H1 (cell line): ENCODE results near the gene SLC30A10. TPM values are rescaled to one million over a fixed set of nuclear protein-coding genes. Genes with fewer than 3 reads are reported as not detected.

Experiments used
- CTCF ChIA-PET: fragments of 300-600 bp; sonication (Branson Sonifier 250); formaldehyde crosslinking; loops from one replicate; lab custom pipeline; 2021; ENCODE audit not compliant: partially characterized antibody; lab: Charles Lee
- POLR2A ChIA-PET: fragments of 300-600 bp; sonication (Branson Sonifier 250); formaldehyde crosslinking; loops from one replicate; lab custom pipeline; 2021; ENCODE audit warnings: inconsistent platforms; ENCODE audit not compliant: partially characterized antibody; lab: Charles Lee
- DNase-seq, 2 experiments: peaks; one replicate each; pipeline versions ENCODE4 v3.0.0 to v3.0.0-alpha.2; 2010 to 2022; ENCODE audit warnings: low spot score in 2 of 2, low read depth in 1 of 2, mixed read lengths in 1 of 2
- FAIRE-seq: peaks from 2 replicates; lab custom pipeline; 2011; peaks lifted over from hg19 to GRCh38; lab: Jason Lieb, UNC
- H2AFZ ChIP-seq: 2 replicates; pipeline ENCODE4 v1.8.1; 2012; ENCODE audit warnings: low read length, inconsistent platforms
- H2AK5ac ChIP-seq: 2 replicates; pipeline ENCODE4 v1.6.1; 2013; ENCODE audit warnings: low read depth, low read length
- H2BK120ac ChIP-seq: replicated peaks from 2 replicates; pipeline ENCODE3; 2013; ENCODE audit warnings: low read depth, low read length, inconsistent platforms
- H2BK12ac ChIP-seq: 2 replicates; pipeline ENCODE4 v1.6.1; 2013; ENCODE audit warnings: low read depth, low read length
- H2BK15ac ChIP-seq: 2 replicates; pipeline ENCODE4 v1.6.1; 2013; ENCODE audit warnings: low read length
- H2BK20ac ChIP-seq: 2 replicates; pipeline ENCODE4 v1.6.1; 2013; ENCODE audit warnings: low read length
- H2BK5ac ChIP-seq: 2 replicates; pipeline ENCODE4 v1.6.1; 2013; ENCODE audit warnings: low read depth, low read length
- H3K14ac ChIP-seq: 2 replicates; pipeline ENCODE4 v1.6.1; 2013; ENCODE audit warnings: inconsistent platforms; ENCODE audit not compliant: insufficient read length
- H3K18ac ChIP-seq: 2 replicates; pipeline ENCODE4 v1.6.1; 2013; ENCODE audit warnings: low read length; ENCODE audit errors: extremely low read depth
- H3K23ac ChIP-seq: 2 replicates; pipeline ENCODE4 v1.6.1; 2013; ENCODE audit warnings: inconsistent platforms; ENCODE audit not compliant: insufficient read length
- H3K23me2 ChIP-seq: 2 replicates; pipeline ENCODE4 v1.6.1; 2013; ENCODE audit warnings: low read depth, low read length
- H3K27ac ChIP-seq: 2 replicates; pipeline ENCODE4 v1.6.1; 2011; ENCODE audit warnings: low read depth, low read length, inconsistent platforms
- H3K27me3 ChIP-seq, 4 experiments: replicated peaks in 1 of 4; 1 replicate in 1 of 4; 2 replicates in 3 of 4; pipeline versions ENCODE4 v1.6.1 to v1.8.1; 2011 to 2013; ENCODE audit warnings: low read length in 3 of 4, mild to moderate bottlenecking in 3 of 4, inconsistent platforms in 2 of 4, mixed read lengths in 2 of 4, moderate library complexity in 1 of 4; ENCODE audit not compliant: control insufficient read depth in 3 of 4, insufficient read depth in 3 of 4; ENCODE audit errors: extremely low read depth in 1 of 4
- H3K36me3 ChIP-seq, 4 experiments: 2 replicates each; pipeline versions ENCODE4 v1.6.1 to v1.8.1; 2011 to 2013; ENCODE audit warnings: mild to moderate bottlenecking in 4 of 4, low read length in 3 of 4, moderate library complexity in 2 of 4, control low read depth in 1 of 4, inconsistent platforms in 1 of 4; ENCODE audit not compliant: insufficient read depth in 4 of 4, control insufficient read depth in 2 of 4
- H3K4ac ChIP-seq: replicated peaks from 2 replicates; pipeline ENCODE3; 2013; ENCODE audit warnings: low read length, low read depth, mixed read lengths, inconsistent platforms; ENCODE audit not compliant: insufficient read length
- H3K4me1 ChIP-seq, 4 experiments: replicated peaks in 1 of 4; 1 replicate in 1 of 4; 2 replicates in 3 of 4; pipeline versions ENCODE4 v1.6.1 to v1.8.1; 2011 to 2013; ENCODE audit warnings: low read length in 3 of 4, inconsistent platforms in 2 of 4, mixed read lengths in 1 of 4; ENCODE audit not compliant: insufficient read depth in 4 of 4, control insufficient read depth in 3 of 4
- H3K4me2 ChIP-seq, 2 experiments: 2 replicates each; pipeline versions ENCODE4 v1.6.1 to v1.8.1; 2011 to 2013; ENCODE audit warnings: low read depth in 2 of 2, low read length in 2 of 2, control low read depth in 1 of 2, inconsistent platforms in 1 of 2, mild to moderate bottlenecking in 1 of 2; ENCODE audit not compliant: insufficient read depth in 1 of 2
- H3K4me3 ChIP-seq, 4 experiments: fragments of 200-600, 300-600 bp in 1 of 4; sonication (generic), shearing (Covaris generic), sonication (Bioruptor Twin) in 1 of 4; 2 replicates each; pipeline versions ENCODE4 v1.5.1 to v1.8.1; 2011 to 2016; ENCODE audit warnings: low read length in 4 of 4, low read depth in 3 of 4, control low read depth in 2 of 4, inconsistent platforms in 2 of 4, mild to moderate bottlenecking in 2 of 4, mixed read lengths in 1 of 4, moderate library complexity in 1 of 4; ENCODE audit not compliant: insufficient read depth in 2 of 4; ENCODE audit errors: extremely low read depth in 1 of 4
- H3K56ac ChIP-seq: replicated peaks from 2 replicates; pipeline ENCODE3; 2013; ENCODE audit warnings: low read depth, mild to moderate bottlenecking, mixed read lengths, low read length, inconsistent platforms; ENCODE audit not compliant: insufficient read length
- H3K79me1 ChIP-seq: 2 replicates; pipeline ENCODE4 v1.6.1; 2013; ENCODE audit warnings: low read depth, low read length, control low read depth
- H3K79me2 ChIP-seq, 2 experiments: 2 replicates each; pipeline versions ENCODE4 v1.6.1 to v1.8.1; 2012 to 2013; ENCODE audit warnings: low read length in 2 of 2, mild to moderate bottlenecking in 2 of 2, inconsistent platforms in 1 of 2; ENCODE audit not compliant: insufficient read depth in 2 of 2, control insufficient read depth in 1 of 2
- H3K9ac ChIP-seq, 4 experiments: replicated peaks in 1 of 4; 1 replicate in 1 of 4; 2 replicates in 3 of 4; pipeline versions ENCODE4 v1.6.1 to v1.8.1; 2011 to 2013; ENCODE audit warnings: low read depth in 3 of 4, low read length in 3 of 4, control low read depth in 2 of 4, mild to moderate bottlenecking in 2 of 4, moderate library complexity in 2 of 4, inconsistent platforms in 1 of 4; ENCODE audit errors: extremely low read depth in 1 of 4
- H3K9me3 ChIP-seq, 2 experiments: 2 replicates each; pipeline versions ENCODE4 v1.6.1 to v1.8.1; 2012 to 2013; ENCODE audit warnings: mild to moderate bottlenecking in 2 of 2, moderate library complexity in 2 of 2, control low read depth in 1 of 2, inconsistent platforms in 1 of 2, low read depth in 1 of 2, low read length in 1 of 2, mixed read lengths in 1 of 2; ENCODE audit not compliant: insufficient read depth in 2 of 2
- H4K20me1 ChIP-seq, 2 experiments: replicated peaks in 1 of 2; 2 replicates each; pipeline versions ENCODE3 to v1.8.1; 2011 to 2013; ENCODE audit warnings: inconsistent platforms in 2 of 2, low read length in 2 of 2, mild to moderate bottlenecking in 1 of 2; ENCODE audit not compliant: insufficient read depth in 2 of 2, control insufficient read depth in 1 of 2
- H4K5ac ChIP-seq: 2 replicates; pipeline ENCODE4 v1.6.1; 2013; ENCODE audit warnings: low read length, low read depth, mixed read lengths, inconsistent platforms; ENCODE audit not compliant: insufficient read length
- H4K8ac ChIP-seq: 2 replicates; pipeline ENCODE4 v1.8.0; 2013; ENCODE audit warnings: mild to moderate bottlenecking, moderate library complexity, low read length, inconsistent platforms; ENCODE audit not compliant: insufficient read depth; ENCODE audit errors: extremely low read depth
- H4K91ac ChIP-seq: replicated peaks from 2 replicates; pipeline ENCODE3; 2013; ENCODE audit warnings: low read length, mixed read lengths, inconsistent platforms; ENCODE audit not compliant: insufficient read length
- BACH1 ChIP-seq: IDR thresholded peaks from 2 replicates; pipeline ENCODE4 v1.6.1; 2012; ENCODE audit warnings: low read length, improper control_type of control experiment
- CBX8 ChIP-seq: fragments of 300-800, 300-1000 bp; sonication (generic); IDR thresholded peaks from 2 replicates; pipeline ENCODE4 v1.7.1; 2016; ENCODE audit warnings: low read depth, low read length, borderline replicate concordance
- CEBPB ChIP-seq: IDR thresholded peaks from 2 replicates; pipeline ENCODE4 v1.6.1; 2012; ENCODE audit warnings: low read depth, low read length
- GABPA ChIP-seq: IDR thresholded peaks from 2 replicates; pipeline ENCODE4 v1.6.1; 2011; ENCODE audit warnings: mild to moderate bottlenecking, low read length, moderate library complexity, borderline replicate concordance; ENCODE audit not compliant: insufficient read depth
- HDAC2 ChIP-seq, 2 experiments: fragments of 300-600 bp in 1 of 2; sonication (generic) in 1 of 2; IDR thresholded peaks; 2 replicates each; pipeline ENCODE4 v1.6.1; 2011 to 2012; ENCODE audit warnings: low read depth in 2 of 2, low read length in 2 of 2, mild to moderate bottlenecking in 2 of 2, moderate library complexity in 2 of 2, borderline replicate concordance in 1 of 2, inconsistent platforms in 1 of 2
- JUN ChIP-seq: IDR thresholded peaks from 2 replicates; pipeline ENCODE4 v1.6.1; 2011; ENCODE audit warnings: low read depth, mild to moderate bottlenecking, improper control_type of control experiment, low read length
- KDM4A ChIP-seq: IDR thresholded peaks from one replicate; pipeline ENCODE4 v1.7.1; 2012; ENCODE audit warnings: low read depth, mild to moderate bottlenecking, moderate library complexity, low read length, inconsistent platforms; ENCODE audit not compliant: severe bottlenecking
- PHF8 ChIP-seq: fragments of 200-600 bp; sonication (generic); conservative IDR thresholded peaks from 2 replicates; pipeline ENCODE4 v1.7.1; 2012; ENCODE audit warnings: low read depth, mild to moderate bottlenecking, inconsistent platforms, low read length, moderate library complexity
- RXRA ChIP-seq: IDR thresholded peaks from 2 replicates; pipeline ENCODE4 v1.6.1; 2011; ENCODE audit warnings: low read depth, mild to moderate bottlenecking, low read length, moderate library complexity; ENCODE audit not compliant: insufficient read depth
- SUZ12 ChIP-seq: fragments of 200-600 bp; sonication (generic); IDR thresholded peaks from 2 replicates; pipeline ENCODE4 v1.6.1; 2012; ENCODE audit warnings: mild to moderate bottlenecking, inconsistent platforms, low read length, moderate library complexity, mixed read lengths
- TAF7 ChIP-seq: optimal IDR thresholded peaks from 2 replicates; pipeline ENCODE3; 2011; ENCODE audit warnings: low read depth, mild to moderate bottlenecking, inconsistent platforms, low read length, moderate library complexity, borderline replicate concordance
- TEAD4 ChIP-seq: IDR thresholded peaks from 2 replicates; pipeline ENCODE4 v1.6.1; 2012; ENCODE audit warnings: low read depth, low read length, inconsistent platforms, mixed read lengths
- YY1 ChIP-seq: IDR thresholded peaks from 2 replicates; pipeline ENCODE4 v1.6.1; 2011; ENCODE audit warnings: low read depth, mild to moderate bottlenecking, low read length
- WGBS, 2 experiments: shearing (Covaris generic) in 1 of 2; methylation state at CpG; one replicate each; pipeline versions ENCODE4 v1.1.6 to v1.1.7; 2013 to 2015; ENCODE audit warnings: low lambda C conversion rate in 2 of 2, mixed read lengths in 2 of 2, inconsistent platforms in 1 of 2, low coverage in 1 of 2, missing lambda C conversion rate in 1 of 2; ENCODE audit not compliant: insufficient replicate concordance in 2 of 2, insufficient coverage in 1 of 2, insufficient read length in 1 of 2; ENCODE audit errors: extremely low coverage in 1 of 2, missing lambda C conversion rate in 1 of 2; 5-methylcytosine and 5-hydroxymethylcytosine counted together
- polyA plus RNA-seq, 7 experiments: library from polyadenylated mRNA; depleted of rRNA in 3 of 7; stranded (reverse) in 5 of 7; unstranded in 2 of 7; fragments of >200 nt in 5 of 7; fragments of 200-250 nt in 2 of 7; gene quantifications; 1 replicate in 5 of 7; 2 replicates in 1 of 7; 4 replicates in 1 of 7; pipeline versions ENCODE4 v1.2.1 to v1.2.3, GENCODE V29; 2011 to 2013; ENCODE audit warnings: missing spikeins in 2 of 7, mixed read lengths in 2 of 7
- total RNA-seq: library from RNA; stranded (reverse); fragmentation: NEBNext Ultra II Directional; extraction: Animal tissue kit (Norgen Biotek cat#: 25700); gene quantifications from 2 replicates; pipeline ENCODE4 v1.2.1, GENCODE V29; 2021

The SLC30A10 gene
- total and polyA plus RNA-seq, 2 of the 8 experiments (the other 6 are each of a cell fraction or from before 2014, with no cell fraction given): 0.23 to 0.61 TPM

- CTCF ChIA-PET: no interaction called here
- no peak for FAIRE-seq
- TF ChIP-seq TAF7 (no peak), KDM4A (no peak), HDAC2 (IDR thresholded peaks at IDR 0.05; ENCODE audit: borderline replicate concordance in 1 of 2, low read depth in 2 of 2, low read length in 2 of 2) (no peak), GABPA (no peak), RXRA (no peak), BACH1 (no peak), PHF8 (no peak), JUN (no peak), SUZ12 (no peak), YY1 (no peak), CEBPB (no peak), CBX8 (no peak), TEAD4 (no peak)
These were observed 21.2 kb downstream of the SLC30A10 start for GRCh38 chr1:219906924-219907771.

More at GRCh38 chr1:219906924-219907771, 21.2 kb downstream of the SLC30A10 start:
- H3K14ac ChIP-seq: no peak overlapping the region
- no peak overlapping the region for H3K9ac ChIP-seq
- no peaks in the 10 kb centered on the region for H3K36me3 ChIP-seq
- no peak overlapping the region for H2BK120ac ChIP-seq
- H2AFZ ChIP-seq: no peak overlapping the region
- 89% methylated on average over 5 of the region's 5 CpGs; no CpG with 5 or more reads in 1 of the 2 experiments for WGBS, 2 experiments
- no peaks in the 10 kb centered on the region for H4K20me1 ChIP-seq
- no peak for DNase-seq
- no peak overlapping the region for H3K27ac ChIP-seq
- POLR2A ChIA-PET: no interaction called here
- H3K4me1 ChIP-seq: no peaks in the 10 kb centered on the region
- no peak overlapping the region for H2AK5ac ChIP-seq
- H3K4me3 ChIP-seq: no peak overlapping the region
- no peak overlapping the region for H3K18ac ChIP-seq
- H2BK15ac ChIP-seq: no peak overlapping the region
- H3K4me2 ChIP-seq: no peak overlapping the region
- no peak overlapping the region for H3K56ac ChIP-seq
- no peak overlapping the region for H2BK5ac ChIP-seq
- no peaks in the 10 kb centered on the region for H3K9me3 ChIP-seq
- no peak overlapping the region for H4K91ac ChIP-seq
- H3K23me2 ChIP-seq: no peaks in the 10 kb centered on the region
- no peaks in the 10 kb centered on the region for H3K27me3 ChIP-seq
- no peaks in the 10 kb centered on the region for H3K79me2 ChIP-seq
- H2BK12ac ChIP-seq: no peak overlapping the region
- H4K5ac ChIP-seq: no peak overlapping the region
- no peaks in the 10 kb centered on the region for H3K79me1 ChIP-seq
- no peak overlapping the region; the same call in 1 of the 2 replicates for H4K8ac ChIP-seq
- no peak overlapping the region for H2BK20ac ChIP-seq
- H3K23ac ChIP-seq: no peak overlapping the region
- H3K4ac ChIP-seq: no peak overlapping the region
